ENCODE results near the gene CCDC69. TPM values are rescaled to one million over a fixed set of nuclear protein-coding genes. Genes with fewer than 3 reads are reported as not detected.

CCDC69 gene
- total and polyA plus RNA-seq, 10 of the 15 experiments (the other 5 are each of a cell fraction or from before 2014, with no cell fraction given), result 13.5 to 106 (median 70.1) TPM

- Histone ChIP-seq H3K36me3 (ENCODE audit: control insufficient read depth in 2 of 2, insufficient read depth in 2 of 2, low read length in 1 of 2) (peaks cover 21 to 25% of the 10 kb centered on the region in 2 experiments), H3K79me2 (ENCODE audit: control insufficient read depth, insufficient read depth, low read length) (no peaks in the 10 kb centered on the region), H3K4me3 (no peak overlapping the region), H3K27me3 (replicated peaks in 1 of 2; ENCODE audit: control insufficient read depth in 2 of 2, insufficient read depth in 2 of 2, low read length in 1 of 2) (no peaks in the 10 kb centered on the region), H3K4me2 (ENCODE audit: control insufficient read depth, insufficient read depth) (no peak overlapping the region), H3K9ac (ENCODE audit: control insufficient read depth, insufficient read depth, low read length) (no peak overlapping the region), H3K4me1 (ENCODE audit: control insufficient read depth, insufficient read depth, low read length) (no peaks in the 10 kb centered on the region), H4K20me1 (ENCODE audit: control insufficient read depth, insufficient read depth) (no peaks in the 10 kb centered on the region), H3K9me3 (replicated peaks; ENCODE audit: control insufficient read depth, insufficient read depth, low read length) (no peaks in the 10 kb centered on the region), H2AFZ (ENCODE audit: control insufficient read depth, low read depth, low read length) (no peak overlapping the region), H3K27ac (ENCODE audit: control insufficient read depth, insufficient read depth) (no peak overlapping the region)
- BruUV-seq (replicated peaks), result no TSS peak
- in situ Hi-C loops (cut with MboI) (no loop called here), intact Hi-C loops (cut with micrococcal nuclease; ENCODE audit: unreplicated experiment) (no loop called here)
- ATAC-seq (no peak), FAIRE-seq (no peak), DNase-seq (ENCODE audit: low read depth, low spot score) (no peak)
- WGBS (ENCODE audit: insufficient coverage, insufficient replicate concordance, low lambda C conversion rate, missing lambda C conversion rate), result 90% methylated on average over 4 of the region's 4 CpGs
- ChIA-PET POLR2A (no interaction called here), CTCF (no interaction called here), SMC1A (ENCODE audit: uncharacterized antibody, unreplicated experiment) (interaction anchor here (1.1 to 2.2 kb wide), 3 partner anchors 9 to 67 kb away, joined by 4 to 9 read pairs (median 4); no protein-coding TSS in a partner anchor), RAD21 (ENCODE audit: unreplicated experiment) (interaction anchor here (0.6 kb wide), 1 partner anchor 39 kb away, joined by 3 read pairs; no protein-coding TSS in a partner anchor)
- TF ChIP-seq BACH1 (IDR thresholded peaks at IDR 0.05; ENCODE audit: borderline replicate concordance) (no peak), PML (IDR thresholded peaks at IDR 0.05; ENCODE audit: low read length) (no peak), PBX3 (IDR thresholded peaks at IDR 0.05; ENCODE audit: insufficient replicate concordance, low read depth, low read length) (no peak), SPI1 (IDR thresholded peaks at IDR 0.05; ENCODE audit: borderline replicate concordance, insufficient read depth, low read depth, low read length) (no peak), ZNF24 (IDR thresholded peaks at IDR 0.05) (no peak), ZNF217 (IDR thresholded peaks at IDR 0.05) (no peak)
- TF ChIP-seq, protein P1, sequence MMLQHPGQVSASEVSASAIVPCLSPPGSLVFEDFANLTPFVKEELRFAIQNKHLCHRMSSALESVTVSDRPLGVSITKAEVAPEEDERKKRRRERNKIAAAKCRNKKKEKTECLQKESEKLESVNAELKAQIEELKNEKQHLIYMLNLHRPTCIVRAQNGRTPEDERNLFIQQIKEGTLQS (IDR thresholded peaks at IDR 0.05; ENCODE audit: borderline replicate concordance, extremely low read depth, low read depth, low read length), result no peak
- TF ChIP-seq, protein P2, sequence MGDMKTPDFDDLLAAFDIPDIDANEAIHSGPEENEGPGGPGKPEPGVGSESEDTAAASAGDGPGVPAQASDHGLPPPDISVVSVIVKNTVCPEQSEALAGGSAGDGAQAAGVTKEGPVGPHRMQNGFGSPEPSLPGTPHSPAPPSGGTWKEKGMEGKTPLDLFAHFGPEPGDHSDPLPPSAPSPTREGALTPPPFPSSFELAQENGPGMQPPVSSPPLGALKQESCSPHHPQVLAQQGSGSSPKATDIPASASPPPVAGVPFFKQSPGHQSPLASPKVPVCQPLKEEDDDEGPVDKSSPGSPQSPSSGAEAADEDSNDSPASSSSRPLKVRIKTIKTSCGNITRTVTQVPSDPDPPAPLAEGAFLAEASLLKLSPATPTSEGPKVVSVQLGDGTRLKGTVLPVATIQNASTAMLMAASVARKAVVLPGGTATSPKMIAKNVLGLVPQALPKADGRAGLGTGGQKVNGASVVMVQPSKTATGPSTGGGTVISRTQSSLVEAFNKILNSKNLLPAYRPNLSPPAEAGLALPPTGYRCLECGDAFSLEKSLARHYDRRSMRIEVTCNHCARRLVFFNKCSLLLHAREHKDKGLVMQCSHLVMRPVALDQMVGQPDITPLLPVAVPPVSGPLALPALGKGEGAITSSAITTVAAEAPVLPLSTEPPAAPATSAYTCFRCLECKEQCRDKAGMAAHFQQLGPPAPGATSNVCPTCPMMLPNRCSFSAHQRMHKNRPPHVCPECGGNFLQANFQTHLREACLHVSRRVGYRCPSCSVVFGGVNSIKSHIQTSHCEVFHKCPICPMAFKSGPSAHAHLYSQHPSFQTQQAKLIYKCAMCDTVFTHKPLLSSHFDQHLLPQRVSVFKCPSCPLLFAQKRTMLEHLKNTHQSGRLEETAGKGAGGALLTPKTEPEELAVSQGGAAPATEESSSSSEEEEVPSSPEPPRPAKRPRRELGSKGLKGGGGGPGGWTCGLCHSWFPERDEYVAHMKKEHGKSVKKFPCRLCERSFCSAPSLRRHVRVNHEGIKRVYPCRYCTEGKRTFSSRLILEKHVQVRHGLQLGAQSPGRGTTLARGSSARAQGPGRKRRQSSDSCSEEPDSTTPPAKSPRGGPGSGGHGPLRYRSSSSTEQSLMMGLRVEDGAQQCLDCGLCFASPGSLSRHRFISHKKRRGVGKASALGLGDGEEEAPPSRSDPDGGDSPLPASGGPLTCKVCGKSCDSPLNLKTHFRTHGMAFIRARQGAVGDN (IDR thresholded peaks at IDR 0.05), result no peak
- TF ChIP-seq, protein P3, sequence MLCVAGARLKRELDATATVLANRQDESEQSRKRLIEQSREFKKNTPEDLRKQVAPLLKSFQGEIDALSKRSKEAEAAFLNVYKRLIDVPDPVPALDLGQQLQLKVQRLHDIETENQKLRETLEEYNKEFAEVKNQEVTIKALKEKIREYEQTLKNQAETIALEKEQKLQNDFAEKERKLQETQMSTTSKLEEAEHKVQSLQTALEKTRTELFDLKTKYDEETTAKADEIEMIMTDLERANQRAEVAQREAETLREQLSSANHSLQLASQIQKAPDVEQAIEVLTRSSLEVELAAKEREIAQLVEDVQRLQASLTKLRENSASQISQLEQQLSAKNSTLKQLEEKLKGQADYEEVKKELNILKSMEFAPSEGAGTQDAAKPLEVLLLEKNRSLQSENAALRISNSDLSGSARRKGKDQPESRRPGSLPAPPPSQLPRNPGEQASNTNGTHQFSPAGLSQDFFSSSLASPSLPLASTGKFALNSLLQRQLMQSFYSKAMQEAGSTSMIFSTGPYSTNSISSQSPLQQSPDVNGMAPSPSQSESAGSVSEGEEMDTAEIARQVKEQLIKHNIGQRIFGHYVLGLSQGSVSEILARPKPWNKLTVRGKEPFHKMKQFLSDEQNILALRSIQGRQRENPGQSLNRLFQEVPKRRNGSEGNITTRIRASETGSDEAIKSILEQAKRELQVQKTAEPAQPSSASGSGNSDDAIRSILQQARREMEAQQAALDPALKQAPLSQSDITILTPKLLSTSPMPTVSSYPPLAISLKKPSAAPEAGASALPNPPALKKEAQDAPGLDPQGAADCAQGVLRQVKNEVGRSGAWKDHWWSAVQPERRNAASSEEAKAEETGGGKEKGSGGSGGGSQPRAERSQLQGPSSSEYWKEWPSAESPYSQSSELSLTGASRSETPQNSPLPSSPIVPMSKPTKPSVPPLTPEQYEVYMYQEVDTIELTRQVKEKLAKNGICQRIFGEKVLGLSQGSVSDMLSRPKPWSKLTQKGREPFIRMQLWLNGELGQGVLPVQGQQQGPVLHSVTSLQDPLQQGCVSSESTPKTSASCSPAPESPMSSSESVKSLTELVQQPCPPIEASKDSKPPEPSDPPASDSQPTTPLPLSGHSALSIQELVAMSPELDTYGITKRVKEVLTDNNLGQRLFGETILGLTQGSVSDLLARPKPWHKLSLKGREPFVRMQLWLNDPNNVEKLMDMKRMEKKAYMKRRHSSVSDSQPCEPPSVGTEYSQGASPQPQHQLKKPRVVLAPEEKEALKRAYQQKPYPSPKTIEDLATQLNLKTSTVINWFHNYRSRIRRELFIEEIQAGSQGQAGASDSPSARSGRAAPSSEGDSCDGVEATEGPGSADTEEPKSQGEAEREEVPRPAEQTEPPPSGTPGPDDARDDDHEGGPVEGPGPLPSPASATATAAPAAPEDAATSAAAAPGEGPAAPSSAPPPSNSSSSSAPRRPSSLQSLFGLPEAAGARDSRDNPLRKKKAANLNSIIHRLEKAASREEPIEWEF (IDR thresholded peaks at IDR 0.05; ENCODE audit: insufficient replicate concordance, low read depth, low read length), result no peak
- TF ChIP-seq, protein P4, sequence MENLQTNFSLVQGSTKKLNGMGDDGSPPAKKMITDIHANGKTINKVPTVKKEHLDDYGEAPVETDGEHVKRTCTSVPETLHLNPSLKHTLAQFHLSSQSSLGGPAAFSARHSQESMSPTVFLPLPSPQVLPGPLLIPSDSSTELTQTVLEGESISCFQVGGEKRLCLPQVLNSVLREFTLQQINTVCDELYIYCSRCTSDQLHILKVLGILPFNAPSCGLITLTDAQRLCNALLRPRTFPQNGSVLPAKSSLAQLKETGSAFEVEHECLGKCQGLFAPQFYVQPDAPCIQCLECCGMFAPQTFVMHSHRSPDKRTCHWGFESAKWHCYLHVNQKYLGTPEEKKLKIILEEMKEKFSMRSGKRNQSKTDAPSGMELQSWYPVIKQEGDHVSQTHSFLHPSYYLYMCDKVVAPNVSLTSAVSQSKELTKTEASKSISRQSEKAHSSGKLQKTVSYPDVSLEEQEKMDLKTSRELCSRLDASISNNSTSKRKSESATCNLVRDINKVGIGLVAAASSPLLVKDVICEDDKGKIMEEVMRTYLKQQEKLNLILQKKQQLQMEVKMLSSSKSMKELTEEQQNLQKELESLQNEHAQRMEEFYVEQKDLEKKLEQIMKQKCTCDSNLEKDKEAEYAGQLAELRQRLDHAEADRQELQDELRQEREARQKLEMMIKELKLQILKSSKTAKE (IDR thresholded peaks at IDR 0.05; ENCODE audit: low read depth, poor library complexity, severe bottlenecking), result no peak
These were observed 41.4 kb downstream of the CCDC69 start for GRCh38 chr5:151182524-151182900.

Data from GM12878 (cell line).